HG03045 (cell line): ENCODE measurements around the gene SNRNP35.
"Not testable (repeated sequence)": the region's sequence is repeated elsewhere in the genome, so short reads cannot be mapped to it uniquely, and the experiment has no call there.

ENCODE experiments used
- ATAC-seq: cut with Tn5 transposase; IDR thresholded peaks from one replicate; pipeline ENCODE4 v1.9.1; 2021; ENCODE audit warnings: mild to moderate bottlenecking, moderate library complexity; ENCODE audit not compliant: unreplicated experiment

SNRNP35 gene

GRCh38 chr12:123446333-123446713, 11.6 kb upstream of the SNRNP35 start:
- no peak for ATAC-seq

GRCh38 chr12:123449249-123449733, 8.6 kb upstream of the SNRNP35 start:
- no peak for ATAC-seq

DNA sequence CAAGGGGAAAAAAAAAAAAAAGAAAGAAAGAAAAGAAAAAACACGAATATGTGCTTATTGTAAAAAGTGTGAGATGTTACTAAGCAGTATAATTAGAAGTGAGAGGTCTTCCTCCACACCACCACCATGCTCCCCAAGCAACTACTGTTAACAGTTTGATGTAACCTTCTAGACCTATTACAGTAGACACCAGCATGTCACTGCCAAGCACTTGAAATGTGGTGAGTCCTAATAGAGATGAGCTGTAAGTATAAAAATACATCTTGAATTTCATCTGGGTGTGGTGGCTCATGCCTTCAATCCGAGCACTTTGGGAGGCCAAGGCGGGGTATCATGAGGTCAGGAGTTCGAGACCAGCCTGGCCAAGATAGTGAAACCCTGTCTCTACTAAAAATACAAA, 8.1 kb upstream of the SNRNP35 start:
- ATAC-seq = no peak

DNA sequence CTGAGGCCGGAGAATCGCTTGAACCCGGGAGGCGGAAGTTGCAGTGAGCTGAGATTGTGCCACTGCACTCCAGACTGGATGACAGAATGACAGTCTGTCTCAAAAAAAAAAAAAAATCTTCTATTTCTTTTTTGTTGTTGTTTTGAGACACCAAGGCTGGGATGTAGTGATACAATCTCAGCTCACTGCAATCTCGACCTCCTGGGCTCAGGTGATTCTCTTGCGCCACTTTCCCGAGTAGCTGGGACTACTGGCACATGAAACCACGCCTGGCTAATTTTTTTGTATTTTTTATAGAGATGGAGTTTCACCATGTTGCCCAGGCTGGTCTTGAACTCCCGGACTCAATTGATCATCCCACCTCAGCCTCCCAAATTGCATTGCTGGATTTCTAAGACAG, 7.3 kb upstream of the SNRNP35 start:
- ATAC-seq = no peak

- ATAC-seq = not testable (repeated sequence)
Measured at GRCh38 chr12:123452276-123452550, 5.7 kb upstream of the SNRNP35 start.

DNA sequence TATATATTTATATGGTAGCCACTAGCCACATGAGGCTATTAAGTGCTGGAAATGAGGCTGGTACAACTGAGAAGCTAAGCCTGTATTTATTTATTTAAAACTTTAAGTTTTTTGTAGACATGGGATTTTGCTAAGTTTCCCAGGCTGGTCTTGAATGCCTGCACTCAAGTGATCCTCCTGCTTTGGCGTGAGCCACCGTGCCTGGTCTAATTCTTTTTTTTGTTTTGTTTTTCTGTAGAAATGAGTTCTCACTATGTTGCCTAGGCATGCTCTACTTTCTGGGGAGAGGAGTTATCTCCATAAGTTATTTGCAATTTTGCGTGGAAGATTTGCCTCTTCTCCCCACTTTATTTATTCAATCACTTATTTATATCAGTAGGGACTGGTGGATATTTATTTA, 4.8 kb upstream of the SNRNP35 start:
- no peak for ATAC-seq

GRCh38 chr12:123463174-123463573, 5.2 kb downstream of the SNRNP35 start:
- ATAC-seq = not testable (repeated sequence)

DNA sequence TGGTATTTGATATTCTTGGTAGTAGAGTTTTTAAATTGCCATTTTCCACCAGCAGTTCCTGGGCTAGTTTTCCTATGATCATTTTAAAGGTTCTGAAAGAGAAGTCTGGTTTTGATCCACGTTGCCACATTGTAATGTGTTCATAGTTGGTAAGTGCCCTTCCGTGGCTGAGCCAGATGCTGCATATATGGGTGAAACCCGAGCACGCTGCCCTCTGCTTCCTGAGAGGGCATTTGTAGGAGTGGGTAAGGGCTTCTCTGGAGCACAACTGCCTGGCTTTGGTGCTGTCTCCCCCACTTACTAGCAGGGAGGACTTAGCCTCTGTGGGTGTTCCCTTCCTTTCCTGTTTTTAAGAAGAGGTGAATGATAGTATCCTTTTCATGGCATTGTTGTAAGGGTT, 7.1 kb downstream of the SNRNP35 start:
- ATAC-seq = no peak

DNA sequence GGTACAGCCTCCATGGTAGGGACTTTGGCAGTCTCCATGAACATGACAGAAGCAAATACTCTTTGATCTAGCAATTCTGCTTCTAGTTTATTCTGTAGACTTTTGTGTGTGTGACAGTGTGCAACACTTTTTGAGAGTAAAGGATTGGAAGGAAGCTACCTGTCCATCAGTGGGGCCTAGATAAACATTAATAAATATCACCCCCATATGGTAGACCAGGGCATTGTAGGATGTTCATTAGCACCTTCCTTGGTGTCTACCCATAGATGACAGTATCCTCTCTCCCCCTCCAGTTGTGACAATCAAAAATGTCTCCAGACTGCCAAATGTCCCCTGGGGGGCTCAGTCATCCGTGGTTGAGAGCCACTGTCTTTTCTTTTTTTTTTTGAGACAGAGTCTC, 10.8 kb downstream of the SNRNP35 start:
- no peak for ATAC-seq

DNA sequence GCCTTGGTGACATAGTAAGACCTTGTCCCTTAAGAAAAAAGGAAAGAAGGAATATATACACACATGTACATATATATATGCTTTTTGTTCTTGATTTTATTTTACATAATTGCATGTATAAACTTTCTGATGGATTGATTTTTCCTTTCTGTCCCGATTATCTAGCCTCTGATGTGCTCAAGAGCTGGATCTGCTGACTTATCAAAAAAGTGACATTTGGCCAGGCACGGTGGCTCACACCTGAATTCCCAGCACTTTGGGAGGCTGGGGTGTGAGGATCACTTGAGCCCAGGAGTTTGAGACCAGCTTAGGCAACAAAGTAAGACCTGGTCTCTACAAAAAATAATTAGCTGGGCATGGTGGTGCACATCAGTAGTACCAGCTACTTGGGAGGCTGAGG, 12.0 kb downstream of the SNRNP35 start:
- ATAC-seq = no peak

DNA sequence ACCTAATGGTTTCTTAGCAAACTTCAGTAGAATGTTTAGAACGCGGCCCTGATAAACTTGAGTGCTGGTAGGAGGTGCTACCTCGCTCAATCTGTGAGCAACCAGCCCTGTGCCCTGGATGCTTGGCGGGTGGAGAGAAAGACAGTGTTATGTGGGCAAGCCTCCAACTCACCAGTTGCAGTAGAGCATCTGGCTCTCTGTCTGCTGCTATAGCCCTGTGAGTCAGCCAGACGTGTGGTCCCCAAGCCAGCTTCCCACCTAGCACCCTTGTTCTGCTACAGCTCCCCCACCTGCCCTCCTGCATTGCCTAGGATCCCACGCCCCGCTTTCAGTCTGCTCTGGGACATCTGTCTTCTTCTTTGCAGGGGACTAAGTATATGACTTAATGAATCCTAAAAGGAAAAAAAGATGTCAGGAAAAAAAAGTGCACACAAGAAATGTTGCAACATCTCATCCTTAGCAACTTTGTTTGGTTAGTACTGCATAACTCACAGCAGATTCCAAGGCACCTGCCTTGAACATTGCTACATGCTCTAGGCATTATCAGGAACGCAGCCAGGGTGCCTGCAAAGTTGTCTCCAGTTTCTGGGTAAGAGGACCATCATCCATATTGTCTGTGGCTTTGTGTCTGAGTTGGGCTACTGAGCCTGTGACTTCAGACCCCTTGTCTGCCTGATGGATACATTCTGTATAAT, 13.6 kb downstream of the SNRNP35 start:
- ATAC-seq = no peak

- ATAC-seq = no peak
Measured at GRCh38 chr12:123472438-123472849, 14.5 kb downstream of the SNRNP35 start.

- no peak for ATAC-seq
Measured at GRCh38 chr12:123474485-123475245, 16.7 kb downstream of the SNRNP35 start.

- no peak for ATAC-seq
Measured at GRCh38 chr12:123475246-123475703, 17.3 kb downstream of the SNRNP35 start.

DNA sequence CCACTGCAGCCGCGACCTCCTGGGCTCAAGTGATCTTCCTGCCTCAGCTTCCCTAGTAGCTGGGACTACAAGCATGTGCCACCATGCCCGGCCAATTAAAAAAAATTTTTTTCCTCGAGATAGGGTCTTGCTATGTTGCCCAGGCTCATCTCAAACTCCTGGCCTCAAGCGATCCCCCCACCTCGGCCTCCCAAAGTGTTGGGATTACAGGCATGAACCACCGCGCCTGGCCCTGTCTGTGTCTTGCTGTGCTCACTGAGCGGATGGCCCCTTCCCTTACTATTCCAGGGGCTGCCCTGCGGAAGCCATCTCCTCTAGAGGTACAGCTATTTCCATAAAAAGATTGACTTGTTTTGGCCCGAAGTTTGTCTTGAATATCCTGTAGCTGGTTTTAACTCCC, 20.1 kb downstream of the SNRNP35 start:
- no peak for ATAC-seq

GRCh38 chr12:123478762-123479161, 20.8 kb downstream of the SNRNP35 start:
- no peak for ATAC-seq

DNA sequence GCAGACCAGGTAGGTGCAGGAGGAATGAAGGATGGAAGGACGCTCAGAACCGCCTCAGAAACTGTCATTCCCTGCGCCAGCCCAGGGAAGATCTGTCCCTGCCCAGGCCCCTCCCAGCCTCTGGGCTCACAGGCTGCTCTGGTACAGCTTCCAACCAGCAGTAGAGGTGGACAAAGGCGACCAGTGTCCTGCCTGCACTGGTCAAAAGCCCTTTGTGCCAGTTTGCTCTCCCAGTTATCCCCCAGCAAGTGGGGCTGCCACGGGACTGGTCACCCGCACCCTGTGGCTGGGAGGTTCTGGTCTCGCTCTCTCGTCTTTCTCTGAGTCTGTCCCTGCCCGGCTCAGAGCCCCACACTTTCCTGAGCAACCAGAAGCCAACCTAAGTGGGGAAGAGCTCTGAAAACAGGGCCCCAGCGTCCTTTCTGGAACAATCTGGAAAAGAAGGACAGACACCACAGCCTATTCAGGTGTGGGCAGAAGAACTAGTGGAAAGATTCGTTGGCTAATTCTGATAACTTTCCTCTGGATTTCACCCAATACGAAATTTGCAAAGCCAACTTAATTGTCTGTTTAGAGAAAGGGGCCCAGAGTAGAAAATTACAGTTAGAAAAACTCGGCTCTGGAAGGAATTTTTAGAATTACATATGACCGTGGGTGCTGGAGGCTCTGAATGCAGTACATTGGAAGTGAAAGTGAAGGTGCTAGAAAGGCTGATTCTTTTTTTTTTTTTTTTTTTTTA, 21.7 kb downstream of the SNRNP35 start:
- no peak for ATAC-seq

GRCh38 chr12:123481251-123481650, 23.3 kb downstream of the SNRNP35 start:
- ATAC-seq = not testable (repeated sequence)

GRCh38 chr12:123482876-123483275, 24.9 kb downstream of the SNRNP35 start:
- ATAC-seq = no peak

DNA sequence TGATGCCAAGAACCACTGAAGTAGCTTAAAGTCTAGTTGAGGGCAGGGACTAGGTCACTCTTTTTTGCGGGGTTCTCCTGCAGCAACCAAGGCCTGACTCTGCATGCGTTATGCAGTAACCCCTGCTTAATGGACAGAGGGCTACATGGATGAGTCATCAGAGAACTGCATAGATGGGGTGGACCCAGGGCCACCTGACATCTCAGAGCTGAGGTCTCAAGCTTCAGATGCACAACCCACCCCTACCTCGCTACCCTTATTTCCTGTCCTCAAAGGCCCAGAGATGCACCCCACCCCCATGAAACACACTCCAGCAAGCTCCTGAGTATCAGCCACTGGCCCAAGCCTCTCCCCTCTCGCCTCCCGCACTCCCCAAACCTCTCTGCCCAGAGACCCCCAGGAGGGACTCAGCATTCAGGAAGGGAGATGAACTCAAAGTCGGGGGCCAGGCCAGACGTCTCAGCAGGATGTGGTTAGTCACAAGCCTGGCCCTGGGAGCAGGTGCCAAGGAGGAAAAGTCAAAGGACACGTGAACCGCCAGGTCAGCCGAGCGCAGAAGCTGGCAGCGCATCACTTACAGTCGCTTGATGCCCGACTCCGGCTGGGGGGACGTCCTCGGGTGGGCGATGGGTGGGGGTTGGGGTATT, 25.8 kb downstream of the SNRNP35 start:
- no peak for ATAC-seq

- ATAC-seq = no peak
Measured at GRCh38 chr12:123485756-123486155, 27.8 kb downstream of the SNRNP35 start.
